ENCODE results near the gene CSNK1G2. TPM values are rescaled to one million over a fixed set of nuclear protein-coding genes. Genes with fewer than 3 reads are reported as not detected.

The CSNK1G2 gene
- total RNA-seq, 1 experiment from 2014 or later: 100.0 TPM

GRCh38 chr19:1997353-1998233 lies 56.6 kb downstream of the CSNK1G2 start:
- Mint-ChIP-seq H3K36me3 (ENCODE audit: insufficient read depth in 1 of 3, low read depth in 3 of 3) (peaks cover 38 to 64% (median 59%) of the 10 kb centered on the region in 3 experiments), H3K4me3 (no peak overlapping the region), H3K27me3 (ENCODE audit: low read depth) (no peaks in the 10 kb centered on the region; the same call in 1 of the 2 replicates), H3K4me1 (peaks cover 0 to 6% of the 10 kb centered on the region in 2 experiments; a peak in 3 of 4 replicates), H3K27ac (no peak overlapping the region), H3K9me3 (peaks cover 5 to 10% of the 10 kb centered on the region in 2 experiments; a peak in 3 of 5 replicates)
- Histone ChIP-seq H4K20me1 (ENCODE audit: control insufficient read depth, insufficient read depth, insufficient read length) (no peaks in the 10 kb centered on the region), H3K4ac (ENCODE audit: low read depth, low read length) (no peak overlapping the region), H3K23ac (ENCODE audit: insufficient read length, low read depth, low read length) (no peak overlapping the region), H3K14ac (ENCODE audit: insufficient read depth, low read length) (no peak overlapping the region), H2BK12ac (ENCODE audit: insufficient read length, low read depth, low read length) (no peak overlapping the region), H3K4me2 (ENCODE audit: insufficient read depth, insufficient read length, low read length) (no peak overlapping the region), H3K9ac (ENCODE audit: extremely low read depth, insufficient read length, low read length) (no peak overlapping the region), H4K8ac (replicated peaks; ENCODE audit: insufficient read length, low read depth, low read length) (no peak overlapping the region), H2BK5ac (ENCODE audit: insufficient read length, low read length) (no peak overlapping the region), H3K18ac (ENCODE audit: insufficient read length, low read depth, low read length) (no peak overlapping the region), H3K23me2 (ENCODE audit: insufficient read length, low read depth, low read length, poor library complexity, severe bottlenecking) (no peaks in the 10 kb centered on the region), H3K79me2 (ENCODE audit: insufficient read depth, low read length) (no peaks in the 10 kb centered on the region), H3T11ph (ENCODE audit: low read length) (no peak overlapping the region), H2AK5ac (ENCODE audit: insufficient read length, low read length) (no peak overlapping the region), H3K27ac (ENCODE audit: insufficient read length, low read depth, low read length) (no peak overlapping the region), H3K27me3 (ENCODE audit: insufficient read depth, low read length) (no peaks in the 10 kb centered on the region), H2BK20ac (ENCODE audit: low read depth, low read length, poor library complexity, severe bottlenecking) (no peak overlapping the region), H4K5ac (ENCODE audit: insufficient read length, low read depth, low read length) (no peak overlapping the region), H3K9me3 (ENCODE audit: control insufficient read depth, low read depth, low read length) (no peaks in the 10 kb centered on the region), H3K4me1 (ENCODE audit: insufficient read depth, low read length) (no peaks in the 10 kb centered on the region; the same call in 1 of the 2 replicates), H4K91ac (ENCODE audit: insufficient read length, low read depth, low read length) (no peak overlapping the region), H3K56ac (ENCODE audit: insufficient read length, low read depth, low read length) (no peak overlapping the region), H2BK15ac (ENCODE audit: low read depth, low read length) (no peak overlapping the region), H2BK120ac (ENCODE audit: low read depth, low read length, poor library complexity, severe bottlenecking) (no peak overlapping the region), H2AFZ (ENCODE audit: low read length) (no peak overlapping the region), H3K79me1 (ENCODE audit: insufficient read depth, low read depth, low read length, poor library complexity, severe bottlenecking) (no peaks in the 10 kb centered on the region)
- TF ChIP-seq CTCF (conservative IDR thresholded peaks at IDR 0.05): no peak
- WGBS (ENCODE audit: extremely low coverage, insufficient read length, low lambda C conversion rate): 100% methylated on average over 5 of the region's 31 CpGs
- DNase-seq: no peak
